Islet of Langerhans (tissue), 1 donor: ENCODE results near the gene UBXN6.

Experiments used
- FAIRE-seq: peaks from one replicate; lab custom pipeline; 2011; peaks lifted over from hg19 to GRCh38; lab: Jason Lieb, UNC

Gene UBXN6

DNA sequence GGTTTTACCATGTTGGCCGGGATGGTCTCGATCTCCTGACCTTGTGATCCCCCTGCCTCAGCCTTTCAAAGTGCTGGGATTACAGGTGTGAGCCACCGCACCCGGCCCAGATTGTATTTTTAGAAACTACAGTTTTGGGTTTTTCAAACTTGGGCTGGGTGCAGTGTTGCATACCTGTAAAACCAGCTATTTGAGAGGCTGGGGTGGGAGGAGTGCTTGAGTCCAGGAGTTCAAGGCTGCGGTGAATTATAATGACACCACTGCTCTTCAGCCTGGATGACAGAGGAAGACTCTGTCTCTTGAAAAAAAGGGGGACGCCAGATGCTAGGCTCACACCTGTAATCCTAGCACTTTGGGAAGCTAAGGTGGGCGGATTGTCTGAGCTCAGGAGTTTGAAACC lies 51.0 kb downstream of the UBXN6 start:
- no peak for FAIRE-seq

DNA sequence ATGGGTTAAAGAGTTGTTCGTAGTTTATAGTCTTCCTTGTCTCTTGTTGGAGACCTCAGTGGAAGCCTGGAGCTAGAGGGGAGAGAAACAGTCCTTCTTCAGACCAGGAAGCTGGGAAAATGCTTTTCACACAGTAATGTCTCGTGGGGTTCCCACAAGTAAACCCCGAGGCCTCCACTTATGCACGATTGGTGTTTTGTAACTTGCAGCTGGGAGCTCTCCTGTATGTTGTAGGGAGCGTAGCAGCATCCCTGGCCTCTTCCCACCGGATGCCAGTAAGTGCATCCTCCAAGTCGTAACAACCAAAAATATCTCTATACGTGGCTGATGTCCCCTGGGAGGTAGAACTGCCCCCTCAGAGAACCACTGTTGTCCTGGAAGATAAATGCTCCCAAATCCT lies 51.6 kb downstream of the UBXN6 start:
- no peak for FAIRE-seq

DNA sequence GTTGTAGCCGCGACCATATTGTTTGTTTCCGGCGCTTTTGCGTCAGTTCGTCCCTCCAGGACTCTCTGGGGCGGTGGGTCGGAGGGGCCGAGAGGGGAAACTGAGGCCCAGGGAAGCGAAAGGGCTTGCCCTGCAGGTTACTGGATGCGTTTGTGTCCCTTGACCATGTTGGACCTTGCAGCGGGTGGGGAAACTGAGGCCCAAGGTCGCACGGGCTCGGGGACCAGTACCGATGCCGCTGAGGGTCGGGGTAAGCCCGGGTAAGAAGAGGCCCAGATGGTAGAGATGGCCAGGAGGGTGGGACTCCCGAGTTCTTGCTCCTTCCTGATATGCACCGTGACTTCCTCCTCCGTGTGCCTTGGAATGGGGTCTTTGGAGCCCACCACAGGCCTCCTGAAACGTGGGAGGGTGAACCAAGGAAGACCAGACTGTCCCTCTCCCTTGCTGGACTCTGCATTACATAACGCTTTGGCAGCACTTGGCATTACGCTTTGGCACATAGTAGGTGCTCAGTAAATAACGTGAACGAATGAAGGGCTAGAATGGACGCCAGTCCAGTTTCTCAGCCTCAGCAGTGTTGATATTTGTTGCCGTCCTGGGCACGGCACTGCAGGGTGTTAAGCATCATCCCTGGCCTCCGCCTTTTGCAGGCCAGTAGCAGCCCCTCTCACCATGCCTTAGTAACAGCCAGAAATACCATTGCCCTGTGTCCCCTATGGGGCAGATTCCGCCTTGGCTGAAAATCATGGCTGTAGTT lies 54.4 kb downstream of the UBXN6 start:
- FAIRE-seq, result no peak

DNA sequence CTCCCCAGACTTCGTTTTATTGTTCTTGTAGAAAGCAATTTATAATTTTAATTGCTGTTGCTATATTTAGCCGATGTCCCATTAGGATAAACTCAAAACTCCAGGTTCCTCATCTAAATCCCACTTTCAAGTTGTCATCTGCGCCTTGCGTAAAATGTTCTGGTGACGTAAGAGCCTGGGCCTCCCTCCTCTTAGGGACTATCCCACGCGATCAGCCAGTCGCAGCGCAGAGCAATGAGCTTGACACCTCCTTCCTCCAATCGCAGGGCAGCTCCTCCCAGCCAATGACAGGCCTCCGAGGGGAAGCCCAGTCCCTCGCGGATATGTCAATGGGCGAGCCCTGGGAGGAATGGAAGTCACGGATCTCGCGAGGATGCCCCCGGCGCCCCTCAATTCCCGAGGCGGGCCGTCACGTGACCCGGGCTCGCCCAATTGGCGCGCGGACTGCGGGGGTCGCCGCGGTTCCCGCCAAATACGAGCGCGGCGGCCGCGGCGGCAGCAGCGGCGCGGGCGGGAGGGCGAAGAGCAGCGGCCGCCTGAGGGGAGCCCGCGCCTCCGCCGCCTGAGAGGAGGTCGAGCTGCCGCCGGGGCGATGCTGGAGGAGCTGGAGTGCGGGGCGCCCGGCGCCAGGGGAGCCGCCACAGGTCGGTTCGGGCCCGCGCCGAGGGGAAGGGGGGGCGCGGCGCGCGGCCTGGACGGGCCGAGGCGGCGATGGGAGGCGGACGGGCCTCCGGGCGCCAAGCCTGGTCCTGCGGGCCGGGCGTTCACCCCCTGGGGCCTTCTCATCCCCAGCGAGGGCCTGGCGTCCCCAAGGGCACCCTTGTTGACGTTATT lies 55.2 kb downstream of the UBXN6 start, which contains the start of gene CHAF1A:
CHAF1A (plus strand) TSS at position 470 of the 834 bp plus-strand sequence; CDS start at position 593, 123 bp downstream.
- peak; percentile 85 for FAIRE-seq

DNA sequence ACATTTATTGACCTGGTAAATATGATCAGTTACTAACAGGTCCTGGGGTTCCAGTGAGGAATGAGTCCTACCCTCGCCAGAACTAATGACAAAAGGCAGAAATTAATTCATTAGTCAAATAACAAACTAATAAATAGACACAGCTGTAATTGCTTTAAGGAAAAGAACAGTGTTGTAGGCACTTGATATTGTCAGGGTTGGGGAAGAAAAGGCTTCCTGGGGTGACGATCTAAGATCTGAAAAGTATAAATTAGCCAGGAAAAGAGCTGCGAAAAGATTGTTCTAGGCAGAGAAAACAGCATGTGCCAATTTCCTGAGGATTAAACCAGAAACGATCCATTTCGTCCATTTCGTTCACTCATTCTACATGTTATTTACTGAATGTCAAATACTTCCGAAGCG lies 55.8 kb downstream of the UBXN6 start:
- peak; percentile 62 for FAIRE-seq

DNA sequence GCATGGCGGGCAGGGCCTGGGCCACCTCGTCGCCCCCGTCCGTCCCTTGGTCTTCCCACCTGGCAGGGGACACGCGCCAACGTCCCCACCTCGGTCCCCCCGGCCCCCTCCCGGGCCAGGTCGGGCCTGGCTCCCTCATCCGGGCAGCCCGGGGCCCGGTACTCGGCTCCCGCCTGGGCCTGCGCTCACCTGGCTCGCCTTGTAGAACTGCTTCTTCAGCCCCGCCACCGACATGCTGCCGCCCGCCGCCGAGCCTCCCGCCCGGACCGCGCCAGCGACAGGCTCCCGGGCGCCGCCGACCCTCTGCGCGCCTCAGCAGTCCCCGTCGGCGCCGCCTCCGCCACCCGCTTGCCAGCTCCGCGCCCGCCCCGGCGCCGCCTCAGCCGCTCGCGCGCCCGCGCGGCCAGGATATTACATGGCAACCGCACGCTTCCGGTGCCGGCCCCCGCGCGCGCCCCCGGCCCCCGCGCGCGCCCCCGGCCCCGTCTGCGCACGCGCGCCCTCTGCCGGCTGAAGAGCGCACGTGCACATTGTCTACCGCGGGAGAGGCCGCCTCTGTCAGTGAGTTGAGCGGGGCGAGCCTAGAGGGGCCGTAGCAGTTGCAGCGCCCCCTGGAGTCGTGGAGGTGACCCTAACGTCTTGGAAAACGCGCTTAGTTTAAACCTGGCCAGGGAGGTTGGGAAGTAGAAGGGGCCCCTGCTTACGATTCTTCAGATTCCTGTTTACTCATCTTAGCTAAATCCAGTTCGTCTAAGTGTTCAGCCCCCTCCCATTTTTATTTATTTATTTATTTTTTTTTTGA lies 57.3 kb downstream of the UBXN6 start, which contains the start of gene SH3GL1:
SH3GL1 (minus strand) TSS at position 413 of the 802 bp plus-strand sequence; CDS start at position 234, 179 bp downstream.
- FAIRE-seq, result no peak

DNA sequence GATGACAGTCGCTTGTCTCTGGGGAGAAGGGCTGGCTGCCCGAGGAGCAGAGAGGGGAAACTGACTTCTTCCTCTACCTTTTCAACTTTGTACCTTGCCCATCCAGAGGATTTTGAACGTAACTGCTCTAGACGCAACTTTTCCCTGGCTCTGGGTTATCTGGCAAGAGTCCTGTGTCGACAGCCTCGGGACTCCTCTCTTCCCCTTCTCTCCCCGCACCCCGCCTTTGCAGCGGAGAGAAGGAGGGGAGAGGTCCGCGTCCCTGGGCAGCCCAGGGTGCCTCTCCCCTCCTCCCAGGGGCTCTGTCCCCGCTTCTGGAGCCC lies 57.8 kb downstream of the UBXN6 start:
- no peak for FAIRE-seq

DNA sequence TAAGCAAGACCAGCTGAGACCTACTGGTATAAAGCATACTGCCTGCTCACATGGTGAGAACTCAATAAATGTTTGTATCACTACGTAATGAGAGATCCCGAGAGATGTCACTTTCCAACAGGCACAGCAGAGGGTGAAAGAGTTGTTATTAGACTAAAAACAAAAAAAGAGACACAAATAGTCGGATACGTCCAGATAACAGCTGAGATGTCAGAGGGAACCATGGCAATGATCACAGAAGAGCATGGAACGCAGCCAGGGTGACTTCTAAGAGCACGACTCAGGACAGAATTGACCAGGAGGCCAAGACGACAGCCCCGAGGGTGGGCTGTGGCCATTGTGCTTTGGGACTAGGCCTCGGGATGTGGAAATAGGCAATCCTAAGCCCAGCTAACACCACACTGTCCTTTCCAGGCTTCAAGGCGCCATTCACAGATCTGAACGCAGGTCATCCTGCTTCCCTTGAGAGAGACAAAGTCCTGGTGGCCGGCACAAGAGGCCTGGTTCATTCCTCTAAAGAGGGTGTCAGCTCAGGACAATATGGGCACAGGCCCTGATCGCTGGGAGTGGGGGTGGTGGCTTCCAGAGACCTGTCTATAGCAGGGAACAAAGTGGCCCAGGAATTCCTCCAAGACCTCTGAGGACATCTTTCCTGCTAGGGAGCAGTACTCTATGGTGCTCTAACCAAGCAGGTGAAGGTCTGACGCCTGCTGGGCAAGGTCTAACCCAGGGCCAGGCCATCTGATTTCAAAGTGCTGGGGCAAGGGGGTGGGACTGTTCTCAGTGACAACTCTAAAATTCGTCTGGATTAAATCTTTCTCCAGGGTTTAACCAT lies 60.4 kb downstream of the UBXN6 start:
- no peak for FAIRE-seq
